ENCODE data around the gene PDE4B.

DNA sequence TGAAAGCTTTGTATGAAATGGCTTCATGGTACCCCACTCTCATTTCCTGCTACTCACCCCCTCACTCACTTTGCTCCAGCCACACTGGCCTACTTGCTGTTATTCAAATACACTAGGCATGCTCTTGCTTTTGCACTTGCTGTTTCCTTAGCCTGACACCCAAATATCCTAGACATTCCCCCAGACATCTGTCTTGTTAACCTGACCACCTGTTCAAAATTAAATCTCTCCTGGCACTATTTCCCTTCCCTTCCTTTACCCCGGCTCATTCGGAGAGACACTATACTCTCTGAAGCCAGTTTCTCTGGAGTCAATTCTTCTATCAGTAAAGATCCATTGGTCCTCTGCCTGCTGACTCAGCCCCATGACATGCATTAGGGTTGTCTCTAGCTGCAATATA, 435.3 kb downstream of the PDE4B start:
- no peak for TF ChIP-seq EZH2 (IDR thresholded peaks at IDR 0.05; ENCODE audit: insufficient read depth, low read length)
- TF ChIP-seq, protein P1, sequence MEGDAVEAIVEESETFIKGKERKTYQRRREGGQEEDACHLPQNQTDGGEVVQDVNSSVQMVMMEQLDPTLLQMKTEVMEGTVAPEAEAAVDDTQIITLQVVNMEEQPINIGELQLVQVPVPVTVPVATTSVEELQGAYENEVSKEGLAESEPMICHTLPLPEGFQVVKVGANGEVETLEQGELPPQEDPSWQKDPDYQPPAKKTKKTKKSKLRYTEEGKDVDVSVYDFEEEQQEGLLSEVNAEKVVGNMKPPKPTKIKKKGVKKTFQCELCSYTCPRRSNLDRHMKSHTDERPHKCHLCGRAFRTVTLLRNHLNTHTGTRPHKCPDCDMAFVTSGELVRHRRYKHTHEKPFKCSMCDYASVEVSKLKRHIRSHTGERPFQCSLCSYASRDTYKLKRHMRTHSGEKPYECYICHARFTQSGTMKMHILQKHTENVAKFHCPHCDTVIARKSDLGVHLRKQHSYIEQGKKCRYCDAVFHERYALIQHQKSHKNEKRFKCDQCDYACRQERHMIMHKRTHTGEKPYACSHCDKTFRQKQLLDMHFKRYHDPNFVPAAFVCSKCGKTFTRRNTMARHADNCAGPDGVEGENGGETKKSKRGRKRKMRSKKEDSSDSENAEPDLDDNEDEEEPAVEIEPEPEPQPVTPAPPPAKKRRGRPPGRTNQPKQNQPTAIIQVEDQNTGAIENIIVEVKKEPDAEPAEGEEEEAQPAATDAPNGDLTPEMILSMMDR (IDR thresholded peaks at IDR 0.05; ENCODE audit: insufficient read depth, low read depth, low read length) = no peak
